ENCODE data around the gene IL20RB. TPM values are rescaled to one million over a fixed set of nuclear protein-coding genes. Genes with fewer than 3 reads are reported as not detected.

The IL20RB gene
- total and polyA plus RNA-seq, 2 of the 4 experiments (the other 2 are of a cell fraction) = 0.72 to 0.97 TPM

DNA sequence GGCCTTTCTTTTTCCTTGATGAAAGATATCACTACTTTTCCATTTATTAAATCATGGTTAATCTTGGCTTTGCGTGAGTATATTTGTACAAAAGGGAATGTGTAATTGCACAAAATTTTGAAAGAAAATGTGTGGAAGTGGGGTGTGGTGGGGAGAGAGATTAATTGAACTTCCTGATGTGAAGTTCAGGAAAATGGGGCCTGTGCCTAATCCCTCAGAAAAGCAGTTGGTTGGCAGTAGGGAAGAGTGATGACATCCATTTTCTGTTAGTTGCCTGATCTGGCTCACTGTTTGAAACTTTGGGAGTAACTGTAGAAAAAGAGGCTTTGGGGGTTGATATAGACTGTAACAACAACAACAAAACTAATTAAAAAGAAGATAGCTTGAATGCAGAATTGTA is 10.8 kb upstream of the IL20RB start:
- no TSS peak for BruUV-seq (replicated peaks)
- H3K9me3 ChIP-seq (ENCODE audit: control insufficient read depth, insufficient read depth, low read length) = no peaks in the 10 kb centered on the region
- H3K27ac ChIP-seq (ENCODE audit: insufficient read depth, low read length) = no peak overlapping the region
- H2AK9ac ChIP-seq (replicated peaks; ENCODE audit: low read depth, low read length, poor library complexity) = no peak overlapping the region
- peaks cover 6% of the 10 kb centered on the region for H4K20me1 ChIP-seq (ENCODE audit: insufficient read depth, low read length)
- ATAC-seq (ENCODE audit: low read depth) = no peak
- no peak overlapping the region for H4K5ac ChIP-seq (ENCODE audit: low read depth, low read length)
- H3K23ac ChIP-seq (ENCODE audit: low read depth, low read length) = no peak overlapping the region
- peaks cover 3% of the 10 kb centered on the region for H3K36me3 ChIP-seq (ENCODE audit: control insufficient read depth, insufficient read depth, low read length)
- H2AK5ac ChIP-seq (ENCODE audit: low read depth, low read length) = no peak overlapping the region
- H3K18ac ChIP-seq (ENCODE audit: low read depth, low read length) = no peak overlapping the region
- TF ChIP-seq MAZ (IDR thresholded peaks at IDR 0.05; ENCODE audit: borderline replicate concordance, low read depth, low read length) = no peak
- TF ChIP-seq, protein P1, sequence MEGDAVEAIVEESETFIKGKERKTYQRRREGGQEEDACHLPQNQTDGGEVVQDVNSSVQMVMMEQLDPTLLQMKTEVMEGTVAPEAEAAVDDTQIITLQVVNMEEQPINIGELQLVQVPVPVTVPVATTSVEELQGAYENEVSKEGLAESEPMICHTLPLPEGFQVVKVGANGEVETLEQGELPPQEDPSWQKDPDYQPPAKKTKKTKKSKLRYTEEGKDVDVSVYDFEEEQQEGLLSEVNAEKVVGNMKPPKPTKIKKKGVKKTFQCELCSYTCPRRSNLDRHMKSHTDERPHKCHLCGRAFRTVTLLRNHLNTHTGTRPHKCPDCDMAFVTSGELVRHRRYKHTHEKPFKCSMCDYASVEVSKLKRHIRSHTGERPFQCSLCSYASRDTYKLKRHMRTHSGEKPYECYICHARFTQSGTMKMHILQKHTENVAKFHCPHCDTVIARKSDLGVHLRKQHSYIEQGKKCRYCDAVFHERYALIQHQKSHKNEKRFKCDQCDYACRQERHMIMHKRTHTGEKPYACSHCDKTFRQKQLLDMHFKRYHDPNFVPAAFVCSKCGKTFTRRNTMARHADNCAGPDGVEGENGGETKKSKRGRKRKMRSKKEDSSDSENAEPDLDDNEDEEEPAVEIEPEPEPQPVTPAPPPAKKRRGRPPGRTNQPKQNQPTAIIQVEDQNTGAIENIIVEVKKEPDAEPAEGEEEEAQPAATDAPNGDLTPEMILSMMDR (conservative IDR thresholded peaks at IDR 0.05; ENCODE audit: low read depth, low read length) = no peak
- no peak for TF ChIP-seq RAD21 (IDR thresholded peaks at IDR 0.05; ENCODE audit: low read length)
- no peak for TF ChIP-seq NFE2L2 (IDR thresholded peaks at IDR 0.05; ENCODE audit: low read depth, low read length)
- H4K8ac ChIP-seq (ENCODE audit: low read depth in 2 of 2, low read length in 2 of 2) = no peak overlapping the region
- H3K9me1 ChIP-seq (ENCODE audit: insufficient read depth, low read length) = peaks cover 6% of the 10 kb centered on the region; the same call in 1 of the 2 replicates
- no peak overlapping the region for H4K91ac ChIP-seq (ENCODE audit: insufficient read depth, low read depth, low read length)
- 100% methylated on average over 1 of the region's 1 CpG; no CpG with 5 or more reads in 1 of the 2 experiments for WGBS, 2 experiments (ENCODE audit: extremely low coverage in 2 of 2, insufficient read length in 1 of 2)
- H2BK20ac ChIP-seq (ENCODE audit: low read depth, low read length) = no peak overlapping the region
- H3K27me3 ChIP-seq (ENCODE audit: control insufficient read depth, insufficient read depth, low read length) = no peaks in the 10 kb centered on the region
- H3K79me1 ChIP-seq (ENCODE audit: low read depth in 1 of 2, low read length in 2 of 2) = peaks cover 29 to 48% of the 10 kb centered on the region in 2 experiments
- H3K4me2 ChIP-seq (ENCODE audit: low read depth, low read length) = no peak overlapping the region
- H3K9ac ChIP-seq (ENCODE audit: low read depth, low read length) = no peak overlapping the region
- no peak overlapping the region for H3K14ac ChIP-seq (replicated peaks; ENCODE audit: low read depth, low read length)
- ChIA-PET POLR2A (ENCODE audit: unreplicated experiment) (no interaction called here), CTCF (interaction anchor here (1.2 kb wide), 1 partner anchor 67 kb away, joined by 4 read pairs; no protein-coding TSS in a partner anchor)
- no peak overlapping the region for H2BK15ac ChIP-seq (ENCODE audit: low read depth, low read length)
- H2BK5ac ChIP-seq (ENCODE audit: low read depth, low read length, poor library complexity, severe bottlenecking) = no peak overlapping the region
- H3K4me3 ChIP-seq (ENCODE audit: insufficient read depth, low read depth, low read length) = no peak overlapping the region
- no peak overlapping the region for H2AFZ ChIP-seq (replicated peaks; ENCODE audit: low read length, poor library complexity)
- intact Hi-C loops (cut with micrococcal nuclease) = no loop called here
- dilution Hi-C loops (cut with HindIII; ENCODE audit: low sequenced_read_pairs, unreplicated experiment) = no loop called here
- DNase-seq = no peak
- H3K4me1 ChIP-seq (ENCODE audit: control insufficient read depth, insufficient read depth, low read length) = peaks cover 2% of the 10 kb centered on the region
- no peak overlapping the region for H2BK120ac ChIP-seq (ENCODE audit: low read depth, low read length)
- H3K4ac ChIP-seq (ENCODE audit: low read depth, low read length) = no peak overlapping the region
- H3K56ac ChIP-seq (ENCODE audit: extremely low read depth, insufficient read depth, low read length) = no peak overlapping the region
- in situ Hi-C loops (cut with MboI; ENCODE audit: low sequenced_read_pairs) = no loop called here

All from IMR-90 (cell line).